Omental fat pad (tissue), 4 donors: ENCODE measurements around the gene BCHE. TPM values are rescaled to one million over a fixed set of nuclear protein-coding genes. Genes with fewer than 3 reads are reported as not detected.

Experiments
- ATAC-seq: fragments of 150-250 bp; one replicate; pipeline ENCODE4 v1.9.1; 2016; ENCODE audit warnings: mild to moderate bottlenecking, moderate library complexity; ENCODE audit not compliant: low FRiP score
- DNase-seq: peaks from one replicate; pipeline ENCODE4 v3.0.0-alpha.2; 2019; ENCODE audit warnings: low spot score
- total RNA-seq, 4 donors: library from RNA; depleted of rRNA; stranded (reverse); fragments of >200 nt; gene quantifications; one replicate each; pipeline ENCODE4 v1.1.0, GENCODE V29; 2016
- TF ChIP-seq, protein P1 (sequence below), 3 donors: fragments of 450-650 bp; IDR thresholded peaks; one replicate each; pipeline ENCODE4 v1.5.1; 2016 to 2017; ENCODE audit warnings: antibody characterized with exemption in 3 of 3, mild to moderate bottlenecking in 3 of 3, moderate library complexity in 2 of 3

The BCHE gene
- total RNA-seq, 4 donors from 2014 or later: 17.8 to 205 (median 33.4) TPM

DNA sequence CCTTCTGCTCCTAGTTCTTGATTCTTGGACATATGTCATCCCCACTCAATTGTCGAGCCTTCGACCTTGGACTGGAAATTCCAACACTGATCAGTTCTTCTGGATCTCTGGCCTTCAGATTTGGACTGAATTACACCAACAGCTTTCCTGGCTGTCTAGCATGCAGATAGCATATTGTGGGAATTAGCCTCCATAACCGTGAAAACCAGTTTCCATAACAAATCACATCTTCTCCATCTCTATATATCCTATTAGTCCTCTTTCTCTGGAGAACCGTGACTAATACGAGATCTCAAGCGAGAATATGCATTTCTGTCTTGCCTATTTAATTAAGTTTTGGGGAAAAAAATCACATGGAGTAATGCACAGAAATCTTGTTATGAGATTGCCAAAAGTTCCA, 8.8 kb upstream of the BCHE start:
- ATAC-seq (no peak), DNase-seq (no peak)
- TF ChIP-seq, protein P1, sequence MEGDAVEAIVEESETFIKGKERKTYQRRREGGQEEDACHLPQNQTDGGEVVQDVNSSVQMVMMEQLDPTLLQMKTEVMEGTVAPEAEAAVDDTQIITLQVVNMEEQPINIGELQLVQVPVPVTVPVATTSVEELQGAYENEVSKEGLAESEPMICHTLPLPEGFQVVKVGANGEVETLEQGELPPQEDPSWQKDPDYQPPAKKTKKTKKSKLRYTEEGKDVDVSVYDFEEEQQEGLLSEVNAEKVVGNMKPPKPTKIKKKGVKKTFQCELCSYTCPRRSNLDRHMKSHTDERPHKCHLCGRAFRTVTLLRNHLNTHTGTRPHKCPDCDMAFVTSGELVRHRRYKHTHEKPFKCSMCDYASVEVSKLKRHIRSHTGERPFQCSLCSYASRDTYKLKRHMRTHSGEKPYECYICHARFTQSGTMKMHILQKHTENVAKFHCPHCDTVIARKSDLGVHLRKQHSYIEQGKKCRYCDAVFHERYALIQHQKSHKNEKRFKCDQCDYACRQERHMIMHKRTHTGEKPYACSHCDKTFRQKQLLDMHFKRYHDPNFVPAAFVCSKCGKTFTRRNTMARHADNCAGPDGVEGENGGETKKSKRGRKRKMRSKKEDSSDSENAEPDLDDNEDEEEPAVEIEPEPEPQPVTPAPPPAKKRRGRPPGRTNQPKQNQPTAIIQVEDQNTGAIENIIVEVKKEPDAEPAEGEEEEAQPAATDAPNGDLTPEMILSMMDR (IDR thresholded peaks at IDR 0.05): no peak

DNA sequence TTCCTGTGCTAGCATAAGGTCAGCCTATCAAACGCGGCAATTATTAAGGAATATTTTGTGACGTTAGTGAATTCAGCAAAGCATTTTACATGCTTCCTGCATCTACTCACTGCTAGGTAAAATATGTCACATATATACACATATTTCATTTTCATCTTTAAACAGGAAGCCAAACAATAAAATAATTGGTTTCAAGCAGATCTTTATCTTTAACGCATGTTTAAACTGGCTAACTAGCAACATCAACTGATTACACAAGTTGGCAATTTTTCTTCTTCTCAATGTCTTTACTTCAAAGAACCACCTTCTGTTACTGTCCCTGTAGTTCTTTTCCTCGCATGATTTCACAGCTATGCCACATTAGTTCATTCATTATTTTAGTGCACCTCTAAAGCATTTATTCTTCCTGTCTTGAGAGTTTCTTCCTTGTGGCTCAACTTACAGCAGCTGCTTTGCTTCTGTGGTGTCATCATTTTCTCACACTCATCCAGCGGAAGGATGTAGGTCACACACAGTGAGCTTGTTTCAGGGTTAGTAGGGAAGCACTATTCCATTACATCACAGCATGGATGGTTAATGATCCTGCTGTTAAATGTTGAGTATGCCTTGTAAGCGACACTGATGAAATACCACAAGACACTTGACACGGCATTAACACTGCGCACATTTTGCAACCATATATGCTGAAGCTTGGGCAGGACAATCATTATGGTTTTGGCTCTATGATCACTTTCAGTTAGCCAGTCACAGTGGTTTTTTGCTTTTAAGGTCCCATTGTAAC, 2.3 kb upstream of the BCHE start:
- ATAC-seq (no peak), DNase-seq (no peak)
- TF ChIP-seq, protein P1 (IDR thresholded peaks at IDR 0.05): no peak

DNA sequence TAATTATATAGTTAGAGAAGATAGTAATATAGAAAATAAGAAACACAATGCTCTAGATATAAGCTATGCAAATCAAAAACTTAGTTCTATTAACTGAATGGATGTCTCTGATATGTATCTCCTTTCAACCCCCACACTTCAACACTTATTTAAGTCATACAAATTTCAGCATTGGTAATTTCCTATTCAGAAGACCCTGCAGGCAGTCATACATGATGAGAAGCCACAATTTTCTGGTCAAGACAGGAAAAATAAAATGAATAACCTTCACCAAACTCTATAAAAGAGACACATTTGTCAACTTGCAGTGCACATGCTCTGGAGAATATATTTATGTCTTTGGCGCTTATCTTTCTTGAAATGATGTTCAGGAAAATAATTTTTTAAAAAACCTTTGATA, 578 bp upstream of the BCHE start:
- no peak for ATAC-seq
- no peak for DNase-seq
- TF ChIP-seq, protein P1 (IDR thresholded peaks at IDR 0.05): no peak

DNA sequence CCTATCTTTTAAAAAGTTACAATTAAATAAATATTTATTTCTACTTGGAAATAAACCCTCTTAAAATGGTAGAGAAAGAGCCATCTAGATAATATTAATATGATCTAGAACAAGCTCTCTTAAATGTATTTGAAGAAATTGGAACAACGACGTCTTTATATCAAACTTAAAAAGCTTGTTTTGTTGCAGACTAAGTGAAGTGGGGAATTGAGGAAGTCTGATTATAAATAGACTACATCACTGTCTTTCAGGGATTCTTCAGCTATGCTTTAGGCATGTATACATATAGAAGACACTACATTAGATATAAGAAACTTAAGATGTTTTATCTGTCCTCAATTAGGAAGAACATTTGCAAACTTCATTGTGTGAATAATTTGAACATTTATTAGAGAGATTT, 1.8 kb downstream of the BCHE start:
- TF ChIP-seq, protein P1 (IDR thresholded peaks at IDR 0.05): no peak

DNA sequence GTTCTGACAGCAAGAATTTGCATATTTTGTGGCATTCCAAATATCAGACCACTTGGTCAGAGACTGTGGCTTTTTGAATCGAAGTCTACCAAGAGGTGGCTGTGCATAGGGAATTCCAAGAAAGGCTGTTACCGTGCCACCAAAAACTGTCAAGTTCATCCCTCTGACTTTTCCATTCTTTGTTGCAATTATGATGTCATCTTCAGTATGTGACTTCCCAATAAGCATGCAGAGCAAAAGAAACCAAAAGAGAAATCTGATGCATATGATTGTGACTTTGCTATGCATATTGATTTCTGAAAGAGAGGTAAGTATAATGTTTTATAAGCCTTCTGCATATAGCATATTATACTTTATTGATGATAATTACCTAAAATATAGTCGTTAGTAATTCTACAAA, 6.5 kb downstream of the BCHE start:
- TF ChIP-seq, protein P1 (IDR thresholded peaks at IDR 0.05): no peak
- DNase-seq (no peak), ATAC-seq (no peak)

More for the DNA sequence above, 1.8 kb downstream of the BCHE start:
- no peak for ATAC-seq
- no peak for DNase-seq

DNA sequence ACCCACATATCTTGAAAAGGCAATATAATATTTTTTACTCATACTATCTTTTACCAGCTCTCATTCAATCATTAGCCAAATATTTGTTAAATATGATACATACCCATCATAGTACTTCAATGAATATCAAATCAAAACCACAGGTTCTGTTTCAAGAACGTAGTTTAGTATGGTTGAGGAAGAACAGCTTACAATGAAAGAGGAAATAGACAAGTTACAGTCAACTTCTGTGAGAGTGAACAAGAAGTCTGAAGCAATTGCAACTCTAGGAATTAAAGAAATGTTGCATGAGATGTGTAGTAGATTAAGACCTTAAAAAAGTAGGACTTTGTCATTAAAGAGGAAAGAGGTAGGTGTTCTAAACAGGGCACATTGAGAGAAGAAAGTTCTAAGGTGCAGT, 9.3 kb downstream of the BCHE start:
- TF ChIP-seq, protein P1 (IDR thresholded peaks at IDR 0.05): no peak
- ATAC-seq (no peak), DNase-seq (no peak)

DNA sequence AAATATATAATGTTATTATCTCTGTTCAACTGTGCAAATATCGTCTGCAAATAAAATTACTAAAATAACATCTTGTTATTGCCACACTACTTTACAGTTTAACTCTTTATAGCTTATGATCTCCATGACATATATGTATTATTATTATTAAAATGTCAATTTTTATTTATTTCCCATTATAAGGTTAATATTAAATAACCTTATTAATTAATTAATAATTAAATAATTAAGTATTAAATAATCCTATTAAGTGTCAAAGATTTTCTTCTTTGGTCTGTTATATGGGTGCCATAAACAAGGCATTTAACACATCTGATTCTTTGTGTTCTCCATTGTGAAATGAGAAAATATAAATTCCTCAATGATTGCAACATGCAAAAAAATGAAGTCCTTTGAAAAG, 10.0 kb downstream of the BCHE start:
- ATAC-seq (no peak), DNase-seq (no peak)
- TF ChIP-seq, protein P1 (IDR thresholded peaks at IDR 0.05): no peak
